HG03575 (cell line): ENCODE results near the gene KIF25.

Experiments
- ATAC-seq: cut with Tn5 transposase; IDR thresholded peaks from one replicate; pipeline ENCODE4 v1.9.1; 2021; ENCODE audit not compliant: unreplicated experiment, insufficient number of reproducible peaks, low FRiP score; ENCODE audit errors: extremely low read depth

Gene KIF25

DNA sequence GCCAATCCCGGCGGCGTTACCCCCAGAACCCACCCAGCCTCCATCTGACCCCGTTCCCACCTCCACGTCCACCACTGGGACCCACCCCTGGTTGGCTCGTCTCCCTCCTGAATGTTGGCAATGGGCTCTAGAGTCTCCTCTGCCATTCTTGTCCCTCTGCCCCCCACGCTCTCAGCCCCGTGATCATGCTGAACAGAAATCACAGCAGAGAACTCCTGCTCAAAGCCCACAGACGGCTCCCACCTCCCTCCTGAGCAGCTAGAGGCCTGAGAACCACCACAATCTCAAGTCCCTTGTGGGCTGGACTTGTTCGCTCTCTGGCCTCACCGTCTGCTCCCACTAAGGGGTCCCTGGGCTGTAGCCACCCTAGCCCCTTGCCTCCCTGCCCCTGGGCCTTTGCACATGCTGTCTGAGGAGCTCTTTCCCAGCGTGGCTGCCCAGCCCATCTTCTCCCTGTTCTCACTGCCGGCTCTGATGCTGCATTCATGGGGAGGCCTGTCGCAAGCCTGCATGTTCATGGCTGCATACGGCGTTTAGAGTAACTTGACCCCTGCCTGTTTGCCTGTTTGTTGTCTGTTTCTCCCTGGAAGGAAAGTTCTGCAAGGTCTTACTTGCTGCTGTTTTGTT is 92.7 kb downstream of the KIF25 start:
- no peak for ATAC-seq

DNA sequence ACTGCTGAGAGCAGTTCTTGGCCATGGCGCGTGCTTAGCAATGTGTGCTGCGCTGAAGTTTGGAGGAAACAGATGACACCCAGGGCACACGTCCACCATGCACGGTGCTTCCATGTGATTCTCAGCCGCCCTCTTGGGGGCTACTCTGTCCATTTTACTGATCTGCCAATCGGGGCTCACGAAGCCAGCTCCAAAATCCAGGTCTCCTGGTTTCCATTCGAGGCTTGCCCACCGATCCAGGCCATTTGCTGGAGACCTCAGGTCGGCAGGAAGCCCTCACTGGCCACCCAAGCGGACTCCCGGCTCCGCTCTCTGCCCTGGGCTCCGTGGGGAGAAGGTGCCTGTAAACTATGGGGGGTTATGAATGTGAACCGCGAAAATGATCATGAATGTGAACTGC is 93.2 kb downstream of the KIF25 start:
- ATAC-seq, result no peak

DNA sequence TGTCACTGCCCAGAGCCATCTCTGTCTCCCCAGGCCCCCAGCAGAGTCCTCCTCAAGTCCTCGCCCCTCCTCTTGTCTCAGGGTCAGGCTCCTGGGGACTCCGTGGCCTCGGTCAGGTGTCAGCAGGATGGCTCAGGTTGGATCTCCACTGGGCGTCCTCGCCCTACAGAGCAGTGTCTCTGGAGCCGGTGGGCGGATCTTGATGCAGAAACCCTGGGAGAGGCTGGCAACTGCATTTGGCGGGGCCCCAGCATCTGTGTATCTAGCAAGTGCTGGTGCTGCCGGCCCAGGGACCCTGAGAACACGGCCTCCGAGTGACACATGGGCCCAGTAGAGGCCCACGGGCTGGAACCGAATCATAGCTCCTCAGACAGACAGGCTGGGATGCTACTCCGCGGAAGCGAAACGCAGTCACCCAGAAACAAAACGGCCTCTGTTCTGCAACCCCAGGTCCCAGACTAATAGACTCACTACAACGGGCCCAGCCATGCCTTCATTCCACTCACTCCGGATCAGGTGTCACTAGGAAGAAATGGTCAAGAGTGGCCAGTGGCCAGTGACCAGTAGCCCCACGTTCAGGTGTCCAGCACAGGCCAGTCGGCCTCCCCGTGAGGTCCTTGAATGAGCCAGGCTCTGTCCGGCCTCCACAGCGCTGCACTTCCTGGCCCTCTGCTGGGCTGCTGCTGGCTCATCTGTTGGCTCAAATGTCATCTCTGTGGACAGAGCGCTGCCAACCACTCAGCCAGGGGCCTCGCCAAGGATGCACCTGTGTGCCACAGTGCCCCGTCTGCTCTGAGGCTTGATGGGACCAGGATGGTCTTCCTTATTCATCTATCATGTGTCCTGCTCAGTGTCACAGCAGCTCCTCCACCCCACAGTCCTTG is 94.2 kb downstream of the KIF25 start:
- no peak for ATAC-seq

DNA sequence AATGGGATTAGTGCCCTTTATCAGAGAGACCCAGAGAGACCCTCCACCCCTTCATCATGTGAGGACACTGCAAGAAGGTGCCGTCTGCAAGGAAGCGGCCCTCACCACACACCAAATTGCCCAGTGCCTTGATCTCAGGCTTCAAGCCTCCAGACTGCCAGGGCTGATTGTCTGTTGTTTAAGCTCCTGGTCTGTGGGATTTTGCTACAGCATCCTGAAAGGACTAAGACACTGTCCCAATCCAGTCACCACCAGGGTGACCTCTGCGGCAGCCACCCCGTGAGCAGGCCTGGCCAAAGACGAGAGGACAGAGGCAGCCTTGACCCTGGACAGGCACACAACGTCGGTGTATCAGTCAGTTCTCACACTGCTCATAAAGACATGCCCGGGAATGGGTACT is 95.1 kb downstream of the KIF25 start:
- ATAC-seq, result no peak

DNA sequence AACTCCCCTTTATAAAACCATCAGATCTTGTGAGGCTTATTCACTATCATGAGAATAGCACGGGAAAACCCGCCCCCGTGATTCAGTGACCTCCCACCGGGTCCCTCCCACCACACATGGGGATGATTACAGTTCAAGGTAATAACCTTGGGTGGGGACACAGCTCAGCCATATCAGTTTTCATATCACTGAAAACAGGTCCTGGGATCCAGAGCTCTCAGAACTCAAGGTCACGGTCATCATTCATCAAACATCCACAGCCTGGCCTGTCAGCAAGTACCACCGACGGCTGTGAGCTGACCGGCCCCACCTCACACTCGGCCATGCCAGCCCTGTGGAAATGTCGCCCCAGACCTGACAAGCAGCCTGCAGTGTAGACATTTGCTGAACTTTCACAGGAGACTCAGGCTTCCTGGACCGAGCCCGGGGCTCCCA is 95.6 kb downstream of the KIF25 start:
- no peak for ATAC-seq

DNA sequence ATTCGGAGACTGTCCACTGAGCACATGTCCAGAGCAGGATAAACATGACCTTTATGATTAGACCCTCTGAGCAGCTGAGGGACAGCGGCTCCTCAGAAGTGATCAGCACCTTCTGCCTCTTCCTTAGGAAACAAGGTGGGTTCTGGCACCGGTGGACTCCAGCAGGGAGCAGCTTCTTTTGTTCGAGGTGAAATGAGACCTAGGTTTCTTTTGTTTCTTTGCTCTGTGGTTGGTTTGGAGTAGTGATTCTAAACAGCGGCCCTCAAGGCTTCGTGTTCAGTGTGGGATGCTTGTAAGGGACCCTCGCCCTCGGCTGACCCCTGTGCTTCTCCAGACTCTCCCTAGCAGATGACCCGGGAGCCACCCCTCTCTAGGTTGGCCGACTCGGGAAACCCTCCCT is 96.2 kb downstream of the KIF25 start:
- no peak for ATAC-seq
